Right lobe of liver (tissue), 4 donors: ENCODE data around the gene COL4A4.

Experiments used
- POLR2A ChIP-seq: fragments of 450-650 bp; IDR thresholded peaks from one replicate; pipeline ENCODE4 v1.6.1; 2017; ENCODE audit warnings: antibody characterized with exemption, mild to moderate bottlenecking
- TF ChIP-seq, protein P1 (sequence below), 4 donors: fragments of 200-600 bp in 3 of 4; fragments of 450-650 bp in 1 of 4; IDR thresholded peaks; one replicate each; pipeline versions ENCODE4 v1.5.1 to v1.8.0; 2016 to 2022; ENCODE audit warnings: antibody characterized with exemption in 4 of 4, mild to moderate bottlenecking in 2 of 4
- donor health status: DM: no; HTN: no; CAD: no.
- donor health status: DM: no; HTN: no; CAD: no.
- donor health status: DM: no; HTN: yes; CAD: no.

- TF ChIP-seq, protein P1, sequence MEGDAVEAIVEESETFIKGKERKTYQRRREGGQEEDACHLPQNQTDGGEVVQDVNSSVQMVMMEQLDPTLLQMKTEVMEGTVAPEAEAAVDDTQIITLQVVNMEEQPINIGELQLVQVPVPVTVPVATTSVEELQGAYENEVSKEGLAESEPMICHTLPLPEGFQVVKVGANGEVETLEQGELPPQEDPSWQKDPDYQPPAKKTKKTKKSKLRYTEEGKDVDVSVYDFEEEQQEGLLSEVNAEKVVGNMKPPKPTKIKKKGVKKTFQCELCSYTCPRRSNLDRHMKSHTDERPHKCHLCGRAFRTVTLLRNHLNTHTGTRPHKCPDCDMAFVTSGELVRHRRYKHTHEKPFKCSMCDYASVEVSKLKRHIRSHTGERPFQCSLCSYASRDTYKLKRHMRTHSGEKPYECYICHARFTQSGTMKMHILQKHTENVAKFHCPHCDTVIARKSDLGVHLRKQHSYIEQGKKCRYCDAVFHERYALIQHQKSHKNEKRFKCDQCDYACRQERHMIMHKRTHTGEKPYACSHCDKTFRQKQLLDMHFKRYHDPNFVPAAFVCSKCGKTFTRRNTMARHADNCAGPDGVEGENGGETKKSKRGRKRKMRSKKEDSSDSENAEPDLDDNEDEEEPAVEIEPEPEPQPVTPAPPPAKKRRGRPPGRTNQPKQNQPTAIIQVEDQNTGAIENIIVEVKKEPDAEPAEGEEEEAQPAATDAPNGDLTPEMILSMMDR (IDR thresholded peaks at IDR 0.05), result no peak
- TF ChIP-seq POLR2A, result no peak
These were observed 65.9 kb downstream of the COL4A4 start for GRCh38 chr2:227098162-227098515.
